IMR-90 (cell line): Measurements from ENCODE around the gene ST7. TPM values are rescaled to one million over a fixed set of nuclear protein-coding genes. Genes with fewer than 3 reads are reported as not detected.

Source experiments
- ATAC-seq: fragments of 200-7000 bp; cut with Tn5 transposase; 2 replicates; pipeline ENCODE4 v1.9.1; 2020; ENCODE audit warnings: low read depth, mild to moderate bottlenecking, moderate library complexity
- BruUV-seq: library from RNA; stranded (reverse); fragments of 400-500 nt; replicated peaks from 2 replicates; lab custom pipeline; 2021; lab: Mats Ljungman, UMichigan
- CTCF ChIA-PET: fragments of 300-600 bp; formaldehyde crosslinking; extraction: SDS; loops from one replicate; lab custom pipeline; 2021; ENCODE audit warnings: antibody characterized with exemption; lab: Yijun Ruan, JAX
- POLR2A ChIA-PET: fragments of 300-600 bp; sonication (Branson Sonifier 250); formaldehyde crosslinking; loops from one replicate; lab custom pipeline; 2022; ENCODE audit warnings: antibody characterized with exemption; ENCODE audit not compliant: unreplicated experiment; lab: Charles Lee
- DNase-seq: peaks from one replicate; pipeline ENCODE4 v3.0.0; 2013
- H2AFZ ChIP-seq: replicated peaks from 2 replicates; pipeline ENCODE3; 2013; ENCODE audit warnings: low read length, mild to moderate bottlenecking; ENCODE audit not compliant: poor library complexity
- H2AK5ac ChIP-seq: 2 replicates; pipeline ENCODE4 v1.6.1; 2013; ENCODE audit warnings: low read depth, low read length, inconsistent platforms
- H2AK9ac ChIP-seq: replicated peaks from 2 replicates; pipeline ENCODE3; 2013; ENCODE audit warnings: mild to moderate bottlenecking, low read depth, low read length, moderate library complexity; ENCODE audit not compliant: poor library complexity
- H2BK120ac ChIP-seq: 2 replicates; pipeline ENCODE4 v1.6.1; 2013; ENCODE audit warnings: low read depth, low read length, inconsistent platforms
- H2BK15ac ChIP-seq: 3 replicates; pipeline ENCODE4 v1.6.1; 2013; ENCODE audit warnings: low read depth, low read length, inconsistent platforms
- H2BK20ac ChIP-seq: 2 replicates; pipeline ENCODE4 v1.6.1; 2013; ENCODE audit warnings: low read depth, mild to moderate bottlenecking, inconsistent platforms, low read length, moderate library complexity
- H2BK5ac ChIP-seq: 2 replicates; pipeline ENCODE4 v1.6.1; 2013; ENCODE audit warnings: mild to moderate bottlenecking, low read depth, low read length, inconsistent platforms; ENCODE audit not compliant: poor library complexity, severe bottlenecking
- H3K14ac ChIP-seq: replicated peaks from 2 replicates; pipeline ENCODE4 v1.6.1; 2013; ENCODE audit warnings: low read depth, low read length, inconsistent platforms
- H3K18ac ChIP-seq: 2 replicates; pipeline ENCODE4 v1.6.1; 2013; ENCODE audit warnings: low read depth, low read length, control low read depth
- H3K23ac ChIP-seq: 2 replicates; pipeline ENCODE4 v1.6.1; 2013; ENCODE audit warnings: low read depth, low read length, inconsistent platforms
- H3K27ac ChIP-seq: 2 replicates; pipeline ENCODE4 v1.5.1; 2013; ENCODE audit warnings: mild to moderate bottlenecking, control low read depth, low read length; ENCODE audit not compliant: insufficient read depth
- H3K27me3 ChIP-seq: 2 replicates; pipeline ENCODE4 v1.6.1; 2013; ENCODE audit warnings: low read length; ENCODE audit not compliant: control insufficient read depth, insufficient read depth
- H3K36me3 ChIP-seq: 2 replicates; pipeline ENCODE4 v1.6.1; 2013; ENCODE audit warnings: low read length, mixed read lengths; ENCODE audit not compliant: control insufficient read depth, insufficient read depth
- H3K4ac ChIP-seq: 2 replicates; pipeline ENCODE4 v1.6.1; 2013; ENCODE audit warnings: low read depth, low read length, inconsistent platforms
- H3K4me1 ChIP-seq: 2 replicates; pipeline ENCODE4 v1.6.1; 2013; ENCODE audit warnings: low read length, mixed read lengths; ENCODE audit not compliant: control insufficient read depth, insufficient read depth
- H3K4me2 ChIP-seq: 2 replicates; pipeline ENCODE4 v1.6.1; 2013; ENCODE audit warnings: low read depth, mild to moderate bottlenecking, control low read depth, low read length, moderate library complexity
- H3K4me3 ChIP-seq: 2 replicates; pipeline ENCODE4 v1.5.1; 2013; ENCODE audit warnings: low read depth, mild to moderate bottlenecking, control low read depth, low read length, moderate library complexity; ENCODE audit not compliant: insufficient read depth
- H3K56ac ChIP-seq: 2 replicates; pipeline ENCODE4 v1.6.1; 2013; ENCODE audit warnings: low read length, inconsistent platforms; ENCODE audit not compliant: insufficient read depth; ENCODE audit errors: extremely low read depth
- H3K79me1 ChIP-seq, 2 experiments: 2 replicates each; pipeline ENCODE4 v1.6.1; 2013; ENCODE audit warnings: low read length in 2 of 2, inconsistent platforms in 1 of 2, low read depth in 1 of 2
- H3K9ac ChIP-seq: 2 replicates; pipeline ENCODE4 v1.6.1; 2013; ENCODE audit warnings: low read depth, low read length, control low read depth
- H3K9me1 ChIP-seq: 2 replicates; pipeline ENCODE4 v1.6.1; 2013; ENCODE audit warnings: low read length, inconsistent platforms; ENCODE audit not compliant: insufficient read depth
- H3K9me3 ChIP-seq: 2 replicates; pipeline ENCODE4 v1.6.1; 2013; ENCODE audit warnings: low read length; ENCODE audit not compliant: control insufficient read depth, insufficient read depth
- H4K20me1 ChIP-seq: 2 replicates; pipeline ENCODE4 v1.6.1; 2013; ENCODE audit warnings: low read length, inconsistent platforms; ENCODE audit not compliant: insufficient read depth
- H4K5ac ChIP-seq: 2 replicates; pipeline ENCODE4 v1.6.1; 2013; ENCODE audit warnings: mild to moderate bottlenecking, low read depth, low read length, control low read depth
- H4K8ac ChIP-seq, 2 experiments: 2 replicates each; pipeline ENCODE4 v1.6.1; 2013; ENCODE audit warnings: low read depth in 2 of 2, low read length in 2 of 2, control low read depth in 1 of 2, inconsistent platforms in 1 of 2
- H4K91ac ChIP-seq: 2 replicates; pipeline ENCODE4 v1.6.1; 2013; ENCODE audit warnings: low read depth, low read length, inconsistent platforms; ENCODE audit not compliant: insufficient read depth
- BHLHE40 ChIP-seq: fragments of 150-350 bp; IDR thresholded peaks from 2 replicates; pipeline ENCODE4 v1.6.1; 2016; ENCODE audit warnings: mild to moderate bottlenecking, low read depth, low read length
- CEBPB ChIP-seq: IDR thresholded peaks from 2 replicates; pipeline ENCODE4 v1.6.1; 2012; ENCODE audit warnings: low read depth, low read length, improper control_type of control experiment
- CHD1 ChIP-seq: IDR thresholded peaks from 2 replicates; pipeline ENCODE4 v1.6.1; 2012; ENCODE audit warnings: low read depth, low read length, improper control_type of control experiment
- FOS ChIP-seq: fragments of 150-350 bp; IDR thresholded peaks from 2 replicates; pipeline ENCODE4 v1.6.1; 2016; ENCODE audit warnings: low read depth, low read length
- MAFK ChIP-seq: IDR thresholded peaks from 2 replicates; pipeline ENCODE4 v1.6.1; 2012; ENCODE audit warnings: low read depth, low read length, improper control_type of control experiment
- MAZ ChIP-seq: IDR thresholded peaks from 2 replicates; pipeline ENCODE4 v1.6.1; 2012; ENCODE audit warnings: low read depth, mild to moderate bottlenecking, low read length, improper control_type of control experiment, moderate library complexity, borderline replicate concordance
- MXI1 ChIP-seq: IDR thresholded peaks from 2 replicates; pipeline ENCODE4 v1.6.1; 2012; ENCODE audit warnings: low read depth, mild to moderate bottlenecking, low read length, moderate library complexity, borderline replicate concordance
- NFE2L2 ChIP-seq: fragments of 150-350 bp; IDR thresholded peaks from 2 replicates; pipeline ENCODE4 v1.6.1; 2016; ENCODE audit warnings: low read depth, mild to moderate bottlenecking, low read length
- POLR2A ChIP-seq: IDR thresholded peaks from 2 replicates; pipeline ENCODE4 v1.6.1; 2012; ENCODE audit warnings: mild to moderate bottlenecking, low read depth, low read length
- RAD21 ChIP-seq: IDR thresholded peaks from 2 replicates; pipeline ENCODE4 v1.6.1; 2012; ENCODE audit warnings: low read length, improper control_type of control experiment
- RCOR1 ChIP-seq: IDR thresholded peaks from 2 replicates; pipeline ENCODE4 v1.6.1; 2012; ENCODE audit warnings: mild to moderate bottlenecking, low read length, improper control_type of control experiment; ENCODE audit not compliant: insufficient replicate concordance
- RFX5 ChIP-seq: IDR thresholded peaks from 2 replicates; pipeline ENCODE4 v1.8.0; 2012; ENCODE audit warnings: low read depth, mild to moderate bottlenecking, low read length, moderate library complexity
- SMC3 ChIP-seq: fragments of 150-350 bp; IDR thresholded peaks from 2 replicates; pipeline ENCODE4 v1.6.1; 2016; ENCODE audit warnings: low read depth, mild to moderate bottlenecking, antibody characterized with exemption, low read length, moderate library complexity
- USF2 ChIP-seq: fragments of 150-350 bp; IDR thresholded peaks from 2 replicates; pipeline ENCODE4 v1.6.1; 2017; ENCODE audit warnings: mild to moderate bottlenecking, antibody characterized with exemption, low read length, low read depth
- WGBS, 2 experiments: methylation state at CpG; one replicate each; pipeline versions ENCODE4 v1.1.5 to v1.1.7; 2013; ENCODE audit warnings: missing lambda C conversion rate in 2 of 2; ENCODE audit not compliant: insufficient read length in 1 of 2; ENCODE audit errors: extremely low coverage in 2 of 2; 5-methylcytosine and 5-hydroxymethylcytosine counted together
- dilution Hi-C: fragments of 300-500 bp; cut with HindIII; formaldehyde crosslinking; loops from one replicate; pipeline ENCODE4 v1.14.3; 2018; ENCODE audit warnings: low sequenced_read_pairs; ENCODE audit not compliant: unreplicated experiment
- in situ Hi-C: fragments of 300-500 bp; cut with MboI; formaldehyde crosslinking; loops from 3 replicates; pipeline ENCODE4 v1.14.3; 2019; ENCODE audit warnings: low sequenced_read_pairs, inconsistent platforms, mixed read lengths
- intact Hi-C: fragments of 100-400 bp; cut with micrococcal nuclease; formaldehyde crosslinking; loops from 2 replicates; pipeline ENCODE4 v1.10.0; 2022
- polyA plus RNA-seq, 3 experiments: library from polyadenylated mRNA; depleted of rRNA; stranded (reverse); fragments of >200 nt; gene quantifications; 2 replicates each; pipeline ENCODE4 v1.2.3, GENCODE V29; 2012; ENCODE audit warnings: low replicate concordance in 1 of 3
- total RNA-seq: library from RNA; depleted of rRNA; stranded (reverse); fragments of >200 nt; gene quantifications from 2 replicates; pipeline ENCODE4 v1.2.3, GENCODE V29; 2012
- TF ChIP-seq, protein P1 (sequence below): conservative IDR thresholded peaks from 2 replicates; pipeline ENCODE4 v1.5.1; 2012; ENCODE audit warnings: mild to moderate bottlenecking, low read depth, low read length, improper control_type of control experiment
- TF ChIP-seq, protein P2 (sequence below): fragments of 150-350 bp; IDR thresholded peaks from 2 replicates; pipeline ENCODE4 v1.6.1; 2016; ENCODE audit warnings: low read depth, mild to moderate bottlenecking, low read length, moderate library complexity, borderline replicate concordance

The ST7 gene
- total and polyA plus RNA-seq, 2 of the 4 experiments (the other 2 are of a cell fraction) = 18.6 to 26.0 TPM

DNA sequence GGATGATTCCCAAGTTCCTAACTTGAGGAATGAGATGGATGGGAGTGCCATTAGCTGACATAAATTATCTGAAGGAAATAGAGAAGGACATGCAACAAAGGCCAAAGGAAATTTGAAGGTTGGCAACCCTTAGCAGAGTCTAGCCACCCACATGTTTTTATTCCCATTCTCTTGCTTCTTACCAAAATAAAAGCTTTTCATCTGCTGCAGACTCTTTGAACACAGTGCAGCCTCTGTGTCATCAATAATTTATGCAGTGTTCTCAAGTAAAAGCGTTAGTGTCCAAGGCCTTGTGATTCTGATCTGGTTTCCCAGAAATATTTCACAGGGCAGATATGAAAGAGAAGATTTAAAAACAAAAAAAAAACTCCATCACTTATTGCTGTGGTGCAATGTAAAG, 98.5 kb downstream of the ST7 start:
- no peak overlapping the region for H3K18ac ChIP-seq
- no peaks in the 10 kb centered on the region; the same call in 1 of the 2 replicates for H3K9me1 ChIP-seq
- no peak overlapping the region for H2BK5ac ChIP-seq
- no peak overlapping the region for H2BK120ac ChIP-seq
- H3K14ac ChIP-seq = no peak overlapping the region
- DNase-seq = no peak
- dilution Hi-C loops (no loop called here), intact Hi-C loops (no loop called here), in situ Hi-C loops (no loop called here)
- no peak overlapping the region for H3K56ac ChIP-seq
- H2AK5ac ChIP-seq = no peak overlapping the region
- no peak overlapping the region for H3K23ac ChIP-seq
- no peaks in the 10 kb centered on the region for H3K27me3 ChIP-seq
- H4K20me1 ChIP-seq = no peaks in the 10 kb centered on the region
- no peak overlapping the region for H3K9ac ChIP-seq
- WGBS, 2 experiments = no CpG with 5 or more reads among the region's 1 CpG
- peaks cover 4% of the 10 kb centered on the region for H3K4me1 ChIP-seq
- H3K36me3 ChIP-seq = no peaks in the 10 kb centered on the region
- TF ChIP-seq, protein P1, sequence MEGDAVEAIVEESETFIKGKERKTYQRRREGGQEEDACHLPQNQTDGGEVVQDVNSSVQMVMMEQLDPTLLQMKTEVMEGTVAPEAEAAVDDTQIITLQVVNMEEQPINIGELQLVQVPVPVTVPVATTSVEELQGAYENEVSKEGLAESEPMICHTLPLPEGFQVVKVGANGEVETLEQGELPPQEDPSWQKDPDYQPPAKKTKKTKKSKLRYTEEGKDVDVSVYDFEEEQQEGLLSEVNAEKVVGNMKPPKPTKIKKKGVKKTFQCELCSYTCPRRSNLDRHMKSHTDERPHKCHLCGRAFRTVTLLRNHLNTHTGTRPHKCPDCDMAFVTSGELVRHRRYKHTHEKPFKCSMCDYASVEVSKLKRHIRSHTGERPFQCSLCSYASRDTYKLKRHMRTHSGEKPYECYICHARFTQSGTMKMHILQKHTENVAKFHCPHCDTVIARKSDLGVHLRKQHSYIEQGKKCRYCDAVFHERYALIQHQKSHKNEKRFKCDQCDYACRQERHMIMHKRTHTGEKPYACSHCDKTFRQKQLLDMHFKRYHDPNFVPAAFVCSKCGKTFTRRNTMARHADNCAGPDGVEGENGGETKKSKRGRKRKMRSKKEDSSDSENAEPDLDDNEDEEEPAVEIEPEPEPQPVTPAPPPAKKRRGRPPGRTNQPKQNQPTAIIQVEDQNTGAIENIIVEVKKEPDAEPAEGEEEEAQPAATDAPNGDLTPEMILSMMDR = no peak
- TF ChIP-seq RFX5 = no peak
- no peak for TF ChIP-seq CHD1
- TF ChIP-seq USF2 = no peak
- TF ChIP-seq BHLHE40 = no peak
- TF ChIP-seq, protein P2, sequence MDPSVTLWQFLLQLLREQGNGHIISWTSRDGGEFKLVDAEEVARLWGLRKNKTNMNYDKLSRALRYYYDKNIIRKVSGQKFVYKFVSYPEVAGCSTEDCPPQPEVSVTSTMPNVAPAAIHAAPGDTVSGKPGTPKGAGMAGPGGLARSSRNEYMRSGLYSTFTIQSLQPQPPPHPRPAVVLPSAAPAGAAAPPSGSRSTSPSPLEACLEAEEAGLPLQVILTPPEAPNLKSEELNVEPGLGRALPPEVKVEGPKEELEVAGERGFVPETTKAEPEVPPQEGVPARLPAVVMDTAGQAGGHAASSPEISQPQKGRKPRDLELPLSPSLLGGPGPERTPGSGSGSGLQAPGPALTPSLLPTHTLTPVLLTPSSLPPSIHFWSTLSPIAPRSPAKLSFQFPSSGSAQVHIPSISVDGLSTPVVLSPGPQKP = no peak
- TF ChIP-seq MXI1 = no peak
- TF ChIP-seq MAZ = no peak
- no peak for TF ChIP-seq RCOR1
- no peak for TF ChIP-seq RAD21
- no peak for TF ChIP-seq NFE2L2
- no peak for TF ChIP-seq FOS
- no peak for TF ChIP-seq POLR2A
- no peak for TF ChIP-seq MAFK
- TF ChIP-seq SMC3 = no peak
- TF ChIP-seq CEBPB = no peak
- H2BK15ac ChIP-seq = no peak overlapping the region
- H4K8ac ChIP-seq = no peak overlapping the region
- H3K4ac ChIP-seq = no peak overlapping the region
- H4K91ac ChIP-seq = no peak overlapping the region
- no peak for ATAC-seq
- ChIA-PET CTCF (no interaction called here), POLR2A (no interaction called here)
- H2AK9ac ChIP-seq = no peak overlapping the region
- H4K5ac ChIP-seq = no peak overlapping the region
- H2AFZ ChIP-seq = no peak overlapping the region
- H3K4me3 ChIP-seq = no peak overlapping the region
- no peak overlapping the region for H3K4me2 ChIP-seq
- BruUV-seq = no TSS peak
- H3K27ac ChIP-seq = no peak overlapping the region
- peaks cover 33 to 37% of the 10 kb centered on the region in 2 experiments for H3K79me1 ChIP-seq
- H2BK20ac ChIP-seq = no peak overlapping the region
- H3K9me3 ChIP-seq = no peaks in the 10 kb centered on the region
